Stimulated activated CD8-positive, alpha-beta memory T cell treated with anti-CD3 and anti-CD28 coated beads, Interleukin-7, amount 100 ng/mL, for 24 hours (primary cell): ENCODE data around the gene SLC9A9.
A peak's percentile ranks its signal among the peaks of the same experiment; 100 is the strongest.
"Not testable (repeated sequence)": the region's sequence is repeated elsewhere in the genome, so short reads cannot be mapped to it uniquely, and the experiment has no call there.

Experiments used
- DNase-seq: peaks from one replicate; pipeline ENCODE4 v3.0.0-alpha.2; 2020; ENCODE audit warnings: low read depth

SLC9A9 gene

DNA sequence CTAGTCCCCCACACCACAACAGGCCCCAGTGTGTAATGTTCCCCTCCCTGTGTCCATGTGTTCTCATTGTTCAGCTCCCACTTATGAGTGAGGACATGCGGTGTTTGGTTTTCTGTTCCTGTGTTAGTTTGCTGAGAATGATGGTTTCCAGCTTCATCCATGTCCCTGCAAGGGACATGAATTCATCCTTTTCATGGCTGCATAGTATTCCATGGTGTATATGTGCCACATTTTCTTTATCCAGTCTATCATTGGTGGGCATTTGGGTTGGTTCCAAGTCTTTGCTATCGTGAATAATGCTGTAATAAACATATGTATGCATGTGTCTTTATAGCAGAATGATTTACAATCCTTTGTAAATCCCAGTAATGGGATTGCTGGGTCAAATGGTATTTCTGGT is 152.9 kb downstream of the SLC9A9 start:
- not testable (repeated sequence) for DNase-seq

DNA sequence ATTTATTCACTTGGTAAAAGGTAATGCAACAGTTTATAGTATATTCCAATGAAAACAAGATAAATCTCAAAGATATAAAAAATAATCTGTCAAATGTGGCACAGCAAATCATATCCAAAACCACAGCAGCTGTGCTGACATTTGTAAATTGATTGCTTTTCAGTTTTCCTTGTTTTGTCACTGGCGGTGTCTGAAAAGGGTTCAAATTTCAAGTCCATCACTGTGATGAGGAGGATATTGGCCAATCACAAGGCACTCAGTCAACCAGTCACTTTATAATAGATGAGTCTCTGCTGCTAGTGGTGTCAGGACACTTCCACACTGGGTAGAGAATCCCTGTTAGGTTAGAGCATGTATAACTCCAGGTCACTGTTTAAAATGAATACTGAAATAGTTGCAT is 154.8 kb downstream of the SLC9A9 start:
- no peak for DNase-seq

DNA sequence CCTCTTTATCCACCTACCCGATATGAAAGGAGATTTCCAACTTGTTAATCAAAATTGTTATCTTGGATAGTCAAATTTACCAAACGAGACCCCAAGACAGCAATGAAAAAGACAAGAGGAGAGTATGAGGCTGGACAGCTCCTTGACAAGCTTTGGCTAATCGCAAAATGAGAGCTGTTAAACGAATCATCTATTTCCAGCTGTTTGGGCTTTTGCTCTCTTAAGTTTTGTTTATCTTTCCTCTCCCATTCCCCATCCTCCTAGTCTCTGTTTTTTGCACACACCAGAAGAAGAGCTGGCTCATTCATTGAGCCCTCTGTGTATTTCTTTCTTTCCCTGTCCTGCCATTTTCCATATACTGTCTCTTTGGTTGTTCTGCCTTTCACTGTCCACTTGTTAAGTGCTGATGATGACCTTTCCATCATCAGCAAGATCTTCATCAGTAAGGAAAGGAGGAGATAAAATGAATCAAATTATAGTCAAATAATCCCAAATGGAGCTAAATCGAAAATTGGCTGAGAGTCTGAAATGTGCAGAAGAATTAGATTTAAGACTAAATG is 161.6 kb downstream of the SLC9A9 start:
- no peak for DNase-seq

DNA sequence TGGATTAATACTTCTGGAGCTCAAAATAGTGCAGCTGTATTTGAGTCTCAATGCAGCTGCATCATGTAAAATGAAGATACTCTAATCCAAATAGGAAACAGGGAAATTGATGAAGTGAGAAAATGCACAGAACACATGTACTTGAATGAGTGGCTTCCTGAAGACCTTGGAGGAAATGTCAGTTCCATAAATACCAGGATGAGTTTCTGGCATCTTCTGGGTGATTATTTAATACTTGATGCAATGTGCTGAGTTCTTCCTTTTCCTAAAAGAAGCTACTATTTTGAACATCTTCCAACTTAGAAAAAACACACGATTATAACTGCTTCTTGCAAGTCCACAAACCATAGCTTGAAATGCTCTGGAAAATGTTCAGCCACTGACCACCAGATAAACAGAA is 162.8 kb downstream of the SLC9A9 start:
- no peak for DNase-seq

DNA sequence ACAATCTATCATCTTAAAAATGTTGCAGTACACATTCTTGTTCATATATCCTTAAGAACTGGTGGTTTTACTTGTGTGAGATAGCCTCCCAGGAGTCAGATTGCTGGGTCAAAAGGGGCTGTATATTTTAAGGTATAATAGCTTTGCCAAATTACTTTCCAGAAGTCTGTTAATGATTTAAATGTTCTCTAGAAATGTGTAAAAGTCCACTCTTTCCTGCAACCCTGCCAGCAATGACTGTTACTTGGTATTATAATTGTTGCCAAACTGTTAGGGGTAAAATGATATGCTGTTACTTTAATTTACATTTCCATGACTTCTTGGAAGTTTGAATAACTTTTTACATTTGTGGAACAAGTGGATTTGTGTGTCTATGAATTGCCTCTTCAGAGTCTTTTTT is 170.8 kb downstream of the SLC9A9 start:
- no peak for DNase-seq

DNA sequence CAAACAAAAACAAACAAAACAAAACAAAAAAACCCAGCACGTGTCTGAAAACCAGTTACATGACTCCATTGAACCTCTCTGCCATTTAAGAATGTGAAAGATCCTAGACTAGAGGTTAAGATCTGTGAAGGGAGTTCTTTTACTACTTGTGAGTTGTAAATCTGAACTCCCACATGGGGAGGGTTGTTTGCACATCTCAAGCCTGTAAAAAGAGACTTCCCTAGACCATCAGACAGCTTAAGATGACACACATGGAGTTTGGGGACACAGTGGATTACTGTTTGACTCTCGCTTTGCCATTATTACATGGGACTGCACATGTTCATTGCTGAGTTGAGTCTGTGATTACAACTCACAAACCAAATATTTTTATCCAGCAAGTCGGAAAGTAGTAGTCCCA is 171.5 kb downstream of the SLC9A9 start:
- DNase-seq, result no peak

DNA sequence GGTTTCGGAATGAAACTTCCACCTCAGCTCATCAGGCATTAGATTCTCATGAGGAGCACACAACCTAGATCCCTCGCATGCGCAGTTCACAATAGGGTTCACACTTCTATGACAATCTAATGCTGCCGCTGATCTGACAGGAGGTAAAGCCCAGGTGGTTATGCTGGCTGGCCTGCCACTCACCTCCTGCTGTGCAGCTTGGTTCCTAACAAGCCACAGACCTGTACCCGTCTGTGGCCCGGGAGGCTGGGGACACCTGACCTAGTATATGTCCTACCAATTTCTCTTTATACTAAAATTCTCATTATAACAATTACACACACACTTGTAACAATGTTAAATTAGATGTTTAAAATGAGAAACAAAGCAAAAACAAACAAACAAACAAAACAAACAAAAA is 172.2 kb downstream of the SLC9A9 start:
- no peak for DNase-seq

DNA sequence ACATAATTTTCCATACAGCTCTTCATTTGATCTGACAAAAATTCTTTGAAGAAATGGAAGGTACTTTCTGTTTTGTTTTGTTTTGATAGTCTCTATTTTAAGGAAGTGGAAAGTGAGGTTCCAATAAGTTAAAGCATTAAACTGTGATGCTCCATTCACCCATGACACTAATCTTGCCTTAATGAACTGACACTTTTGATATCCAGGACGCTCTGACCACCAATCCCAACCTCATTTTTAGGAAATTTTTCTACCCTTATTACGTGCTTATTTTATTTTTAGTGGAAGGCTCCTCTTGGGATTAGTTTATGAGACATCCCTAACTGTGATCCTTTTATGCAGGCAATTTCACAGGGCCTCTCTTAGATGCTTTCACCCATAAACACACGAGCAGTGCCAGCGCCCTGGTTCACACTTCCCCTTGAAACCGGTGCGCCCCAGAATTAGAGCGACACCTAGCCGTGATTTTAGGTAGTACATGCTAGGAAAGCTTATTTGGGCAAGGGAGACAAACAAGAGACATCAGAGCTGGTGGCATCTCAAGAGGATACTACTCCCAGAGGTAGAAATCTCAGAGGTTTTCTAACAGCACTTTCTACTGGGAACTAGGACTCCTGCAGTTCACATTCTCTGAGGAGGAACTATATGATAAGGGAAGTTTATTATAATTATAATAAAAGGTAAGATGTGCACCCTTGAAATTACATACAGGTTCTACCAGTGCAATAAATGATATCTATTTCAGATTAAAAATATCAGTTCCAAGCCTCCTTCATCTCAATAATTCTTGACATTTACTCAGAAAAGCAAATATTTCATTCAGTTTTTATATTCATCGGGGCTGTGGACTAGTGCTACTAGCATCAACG is 173.9 kb downstream of the SLC9A9 start:
- peak; percentile 48 for DNase-seq

DNA sequence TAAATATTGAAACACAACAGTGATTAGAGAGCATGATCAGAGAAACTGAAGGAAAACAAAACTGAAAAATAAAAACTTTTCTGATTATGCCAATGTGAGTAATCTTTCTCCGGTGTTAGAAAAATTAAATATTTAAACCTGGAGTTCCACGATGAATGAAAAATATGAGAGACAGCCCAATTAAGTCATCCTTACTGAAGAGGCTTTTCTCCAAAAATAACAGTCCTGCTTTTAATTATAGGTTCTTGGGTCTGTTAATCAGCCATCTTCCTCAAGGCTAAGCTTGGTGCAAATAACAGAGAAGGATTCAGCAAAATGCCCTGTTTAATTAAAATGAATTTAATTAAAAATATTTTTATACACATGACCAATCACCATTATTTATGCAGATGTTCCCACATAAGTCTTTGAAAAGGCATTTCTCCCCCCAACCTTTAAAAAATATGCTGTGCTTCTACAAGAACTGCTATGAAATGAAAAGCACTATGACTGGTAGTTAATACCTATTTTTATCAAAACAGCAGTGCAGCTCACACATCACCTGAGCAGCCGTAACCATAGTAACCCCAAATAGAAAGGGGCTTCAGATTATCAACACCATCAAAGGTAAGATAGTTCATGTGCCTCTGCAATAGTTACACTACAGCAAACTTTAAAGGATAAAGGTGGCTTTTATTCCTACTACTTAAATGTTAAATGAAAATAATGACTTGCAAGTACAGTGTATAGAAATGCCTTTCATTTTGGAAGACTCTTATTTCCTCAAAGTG is 175.7 kb downstream of the SLC9A9 start:
- DNase-seq, result no peak

DNA sequence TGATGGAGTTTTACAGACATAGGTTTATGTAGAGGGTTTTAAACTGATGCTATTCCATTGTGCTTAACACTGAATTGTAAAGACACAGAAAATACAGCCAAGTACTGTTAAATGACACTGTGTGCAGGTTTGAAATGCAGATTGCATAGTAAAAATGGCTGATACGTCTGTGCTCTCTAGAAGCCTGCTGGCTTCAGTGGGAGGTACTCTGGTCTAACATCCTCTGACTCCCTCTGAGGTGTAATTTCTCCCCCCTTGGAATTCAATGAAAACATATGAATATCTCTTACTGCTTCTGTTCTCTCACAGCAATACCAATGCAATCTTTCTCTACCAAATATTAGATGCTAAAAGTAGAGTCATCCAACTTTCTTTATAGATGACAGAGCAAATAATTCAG is 176.6 kb downstream of the SLC9A9 start:
- DNase-seq, result no peak

DNA sequence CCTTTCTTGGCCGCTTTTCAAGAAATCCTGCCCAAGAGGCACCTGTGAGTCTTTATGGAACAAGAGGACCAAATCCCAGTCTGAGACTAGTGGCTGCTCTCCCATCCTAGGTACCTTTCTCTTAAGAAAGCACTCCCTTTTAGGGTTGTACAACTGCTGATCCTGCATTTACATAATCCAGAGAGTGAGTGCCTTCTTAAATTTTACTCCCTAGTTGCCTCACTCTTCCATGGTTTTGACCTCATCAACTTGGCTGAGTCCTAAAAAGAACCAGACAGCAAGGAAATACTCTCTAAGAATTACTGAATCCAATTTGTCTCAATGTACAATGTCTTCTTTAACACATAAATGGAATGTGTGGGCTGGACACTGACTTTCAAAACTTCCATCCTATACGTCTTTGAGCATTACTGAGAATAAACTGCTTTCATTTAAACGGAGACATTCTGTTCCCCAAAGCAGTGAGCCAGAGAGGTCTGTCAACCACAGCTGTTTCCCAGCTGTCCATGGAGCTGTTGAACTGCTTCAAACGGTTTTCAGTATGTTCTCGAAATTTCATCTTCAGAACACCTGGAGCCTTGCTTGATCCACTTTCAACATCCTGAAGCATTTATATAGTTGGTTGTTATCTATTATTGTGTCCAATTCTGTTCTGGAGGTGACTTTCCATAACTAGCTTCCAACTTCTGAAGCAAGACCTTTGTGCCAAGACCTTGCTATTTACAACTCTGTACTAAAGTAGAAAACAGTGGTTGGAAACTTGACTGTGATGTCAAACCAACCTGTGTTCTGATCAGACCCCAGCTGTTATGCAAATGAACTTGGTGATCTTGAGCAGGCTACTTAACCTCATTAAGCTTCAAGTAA is 179.1 kb downstream of the SLC9A9 start:
- DNase-seq, result no peak

DNA sequence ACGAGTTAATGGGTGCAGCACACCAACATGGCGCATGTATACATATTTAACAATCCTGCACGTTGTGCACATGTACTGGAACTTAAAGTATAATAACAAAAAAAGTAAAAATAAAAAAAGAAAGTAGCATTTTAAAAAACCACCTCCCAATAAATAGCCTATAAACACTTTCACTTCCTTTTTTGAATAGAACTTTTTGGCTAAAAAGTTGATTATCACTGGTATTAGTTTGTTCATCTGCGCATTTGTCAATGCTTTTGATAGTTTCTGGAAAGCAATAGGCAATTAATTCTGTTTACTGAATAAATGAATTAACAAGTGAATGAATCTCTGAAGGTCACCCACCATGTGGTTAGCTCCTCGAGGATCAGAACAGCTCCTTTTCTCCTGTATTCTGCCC is 179.9 kb downstream of the SLC9A9 start:
- DNase-seq, result no peak

DNA sequence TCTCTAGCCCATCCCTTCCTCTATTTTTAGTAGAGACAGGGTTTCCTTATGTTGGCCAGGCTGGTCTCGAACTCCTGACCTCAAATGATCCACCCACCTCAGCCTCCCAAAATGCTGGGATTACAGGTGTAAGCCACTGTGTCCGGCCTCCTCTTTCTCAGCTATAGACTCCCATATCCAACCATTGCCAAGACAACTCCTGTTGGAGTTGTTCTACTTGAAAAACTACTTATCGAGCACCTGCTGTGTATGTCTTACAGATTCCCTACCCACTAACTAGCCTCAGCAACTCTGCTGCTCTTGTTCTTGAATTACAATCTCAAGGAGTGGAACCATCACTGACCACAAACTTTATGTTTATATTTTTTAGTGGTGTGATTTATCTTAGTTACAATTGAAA is 186.6 kb downstream of the SLC9A9 start:
- DNase-seq, result no peak

DNA sequence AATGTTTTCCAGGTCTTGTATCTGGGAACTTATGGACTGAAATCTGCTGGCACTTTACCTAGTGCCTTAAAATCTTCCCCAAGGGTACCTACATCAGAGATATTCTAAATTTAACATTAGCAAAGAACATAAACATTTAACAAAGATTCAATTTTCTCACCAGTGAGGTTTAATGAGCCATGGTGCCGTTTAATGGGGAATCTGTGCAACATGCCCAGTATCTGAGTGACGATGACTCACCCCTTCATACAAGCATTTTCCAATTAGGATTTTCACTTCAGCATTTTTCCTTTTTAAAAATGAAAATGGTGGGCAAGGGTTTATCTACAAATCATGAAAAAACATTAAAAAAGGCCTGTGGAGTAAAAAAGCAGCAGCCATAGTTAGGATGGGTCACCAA is 189.4 kb downstream of the SLC9A9 start:
- no peak for DNase-seq

DNA sequence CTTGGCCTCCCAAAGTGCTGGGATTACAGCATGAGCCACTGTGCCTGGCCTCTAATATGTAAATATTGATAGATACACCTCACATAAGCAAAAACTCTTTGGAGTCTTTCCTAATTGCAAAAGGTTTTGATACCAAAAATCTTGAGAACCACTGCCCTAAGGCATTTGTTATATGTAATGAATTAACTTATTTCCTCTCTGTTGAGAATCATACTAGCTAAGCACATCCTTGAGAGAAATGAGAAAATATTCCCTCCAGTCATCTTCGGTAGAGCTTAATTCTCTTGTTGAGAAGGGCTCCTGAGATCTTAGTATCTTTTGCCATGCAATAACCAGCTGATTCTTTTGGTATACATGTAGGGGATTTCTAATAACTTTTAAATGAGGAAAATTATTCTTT is 190.2 kb downstream of the SLC9A9 start:
- DNase-seq, result no peak

DNA sequence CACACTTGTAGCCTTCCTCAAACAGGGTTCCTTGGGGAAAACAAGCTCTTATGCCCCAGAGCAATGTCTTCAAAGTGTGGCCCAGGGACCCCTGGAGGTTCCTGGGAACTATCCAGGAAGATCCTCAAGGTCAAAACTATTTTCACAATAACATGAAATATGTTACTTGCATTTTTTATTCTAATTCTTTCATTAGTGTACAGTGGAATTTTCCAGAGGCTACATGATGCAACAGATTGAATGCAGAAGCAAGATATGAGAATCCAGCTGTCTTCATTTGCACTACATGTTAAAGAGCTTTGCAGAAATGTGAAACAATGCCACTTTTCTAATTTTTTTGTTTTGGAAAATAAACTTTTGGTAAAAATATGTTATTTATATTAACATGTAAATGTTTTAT is 190.9 kb downstream of the SLC9A9 start:
- no peak for DNase-seq

DNA sequence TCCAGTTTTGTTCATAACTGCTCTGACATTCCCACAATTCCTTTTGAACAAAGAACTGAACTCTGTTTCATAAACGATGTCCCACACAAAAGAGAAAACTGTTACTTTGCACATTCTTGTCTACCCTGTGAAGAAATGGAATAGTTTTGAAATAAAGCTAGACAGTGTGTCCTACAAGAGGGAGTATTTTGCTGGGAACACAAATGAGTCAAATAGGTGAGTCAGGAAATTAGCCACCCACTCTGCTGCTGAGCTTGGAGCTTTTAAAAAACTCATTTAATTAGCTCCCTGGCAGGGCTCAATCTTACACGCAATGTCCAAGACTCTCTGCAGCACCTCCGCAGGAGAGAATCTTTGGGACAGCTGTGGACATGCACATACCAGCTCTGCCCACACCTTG is 193.4 kb downstream of the SLC9A9 start:
- no peak for DNase-seq

DNA sequence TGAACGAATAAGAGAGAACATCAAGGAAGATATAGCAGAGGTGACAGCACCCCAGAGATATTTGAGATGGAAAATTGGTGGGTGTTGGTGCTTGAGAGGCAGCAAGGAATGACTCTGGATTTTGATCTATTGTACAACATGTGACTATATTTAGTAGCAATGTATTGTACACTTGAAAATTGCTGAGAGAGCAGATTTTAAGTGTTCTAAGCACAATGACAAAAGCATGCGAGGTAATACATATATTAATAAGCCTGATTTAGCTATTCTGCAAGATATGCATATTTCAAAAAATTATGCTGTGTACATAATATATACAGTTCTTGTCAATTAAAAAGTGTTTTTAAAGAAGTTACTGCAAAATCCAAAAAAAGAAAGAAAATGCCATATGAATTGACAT is 194.3 kb downstream of the SLC9A9 start:
- DNase-seq, result no peak

DNA sequence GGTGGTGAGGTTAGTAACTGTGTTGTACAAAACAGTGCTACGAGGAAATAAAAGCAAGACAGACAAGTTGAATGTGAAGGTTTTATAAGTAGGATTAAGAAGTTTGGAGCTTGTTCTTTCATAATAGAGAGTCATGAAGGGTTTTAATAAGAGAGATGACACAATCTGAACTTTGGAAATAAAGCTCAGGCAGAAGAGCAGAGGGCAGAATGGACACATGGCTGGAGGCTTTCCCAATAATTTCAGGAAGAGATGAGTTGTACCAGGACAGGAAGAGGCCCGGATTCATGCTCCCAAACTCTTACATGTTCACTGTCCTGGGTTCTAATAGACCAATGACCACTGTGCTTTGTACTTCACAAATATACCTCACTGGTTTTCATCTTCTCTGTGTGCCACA is 194.8 kb downstream of the SLC9A9 start:
- DNase-seq, result no peak

DNA sequence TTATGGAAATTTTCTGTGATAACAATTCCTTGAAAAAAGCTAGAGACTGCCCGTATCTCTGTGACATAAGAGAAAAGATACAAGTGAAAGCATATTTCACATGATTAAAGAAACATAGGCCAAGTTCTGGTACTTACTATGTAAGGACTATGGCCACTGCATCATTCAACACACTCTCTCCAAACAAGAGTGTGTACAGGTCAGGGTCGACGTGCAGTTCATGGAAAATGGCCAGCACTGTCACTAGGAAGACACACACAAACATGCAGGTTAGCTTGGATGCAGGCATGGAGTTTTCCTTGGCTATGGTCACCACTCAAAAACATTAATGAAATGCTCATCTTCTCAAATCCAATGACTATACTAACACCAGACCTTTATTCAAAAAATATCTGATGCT is 196.2 kb downstream of the SLC9A9 start:
- DNase-seq, result no peak

DNA sequence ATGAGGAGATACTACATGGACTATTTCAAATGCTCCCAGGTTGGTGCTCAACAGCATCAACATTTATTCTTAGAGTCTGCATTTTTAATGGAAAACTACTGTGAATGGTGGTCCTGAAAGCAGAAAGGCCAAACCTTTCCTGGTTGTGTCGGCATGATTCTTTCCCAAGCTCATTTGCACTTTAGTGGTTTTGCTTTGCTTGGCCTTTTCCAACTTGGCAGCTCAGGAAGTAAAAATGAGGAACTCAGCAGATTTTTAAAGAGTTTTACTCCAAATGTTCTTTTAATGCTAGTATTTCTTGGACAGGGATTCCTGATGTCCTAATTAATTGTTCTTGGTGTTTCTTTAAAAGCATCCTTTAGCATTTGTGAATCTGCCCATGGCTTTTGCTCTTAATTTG is 197.4 kb downstream of the SLC9A9 start:
- DNase-seq, result no peak

DNA sequence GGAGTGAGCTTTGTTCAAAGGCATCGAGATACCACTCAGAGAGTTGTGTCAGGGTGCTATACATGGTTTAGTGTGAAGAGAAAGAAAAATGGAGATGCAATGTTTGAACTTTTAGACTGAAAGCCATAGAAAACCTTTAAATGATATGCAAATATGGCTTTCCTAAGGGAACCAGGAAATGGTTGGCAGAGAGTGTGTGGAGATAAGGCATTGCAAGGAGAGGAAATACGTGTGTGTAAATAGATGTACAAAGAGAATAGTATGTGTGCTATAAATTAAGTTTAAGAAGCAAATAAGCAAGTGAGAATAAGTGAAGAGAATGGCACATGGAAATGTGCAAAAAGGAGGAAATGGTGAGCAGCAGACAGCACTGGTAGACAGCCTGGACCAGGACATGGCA is 198.1 kb downstream of the SLC9A9 start:
- DNase-seq, result no peak
